Brain pericyte (primary cell): ENCODE data around the gene VWA7.

Experiments used
- DNase-seq: peaks from one replicate; pipeline ENCODE4 v3.0.0-alpha.2; 2012; ENCODE audit warnings: low read depth, low spot score

Gene VWA7

DNA sequence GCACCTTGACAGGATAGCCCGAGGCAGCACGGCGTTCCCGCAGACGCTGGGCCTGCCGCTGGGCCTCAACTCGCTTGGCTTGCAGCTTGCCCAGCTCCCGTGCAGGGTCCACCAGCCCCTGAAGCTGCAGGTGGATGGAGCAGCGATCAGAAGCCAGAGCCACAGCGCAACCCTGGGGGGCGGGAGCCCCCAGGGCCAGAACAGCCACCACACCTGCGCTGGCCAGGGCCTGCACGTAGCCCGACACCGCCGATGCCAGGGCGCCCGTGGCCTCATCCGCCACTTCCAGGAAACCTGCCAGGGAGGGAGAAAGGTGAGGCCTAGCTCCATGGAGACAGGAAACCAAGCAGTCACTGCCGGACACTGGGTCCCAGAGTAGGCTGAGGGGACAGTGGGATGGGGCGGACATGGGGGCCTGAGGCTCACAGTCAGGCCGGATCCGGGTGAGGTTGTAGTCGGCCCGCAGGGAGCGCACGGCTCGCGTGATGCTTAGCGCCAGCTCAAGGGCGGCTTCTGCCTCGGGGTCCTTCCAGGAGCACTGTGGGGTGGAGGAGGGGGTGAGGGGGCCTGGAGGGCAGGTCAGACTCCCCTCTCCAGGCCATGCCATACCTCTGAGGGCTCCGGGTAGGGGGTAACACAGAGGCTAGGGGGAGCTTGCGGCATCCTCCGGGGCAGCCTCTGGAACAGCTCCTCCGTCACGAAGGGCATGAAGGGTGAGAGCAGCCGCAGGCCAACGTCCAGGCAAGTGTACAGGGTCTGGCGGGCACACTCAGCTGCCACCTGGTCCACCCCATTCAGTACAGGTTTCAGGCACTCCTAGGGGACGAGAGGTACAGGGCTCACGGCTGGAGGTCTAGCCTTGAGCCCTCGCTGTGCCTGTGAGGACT, 2.1 kb upstream of the VWA7 start:
- DNase-seq = no peak

DNA sequence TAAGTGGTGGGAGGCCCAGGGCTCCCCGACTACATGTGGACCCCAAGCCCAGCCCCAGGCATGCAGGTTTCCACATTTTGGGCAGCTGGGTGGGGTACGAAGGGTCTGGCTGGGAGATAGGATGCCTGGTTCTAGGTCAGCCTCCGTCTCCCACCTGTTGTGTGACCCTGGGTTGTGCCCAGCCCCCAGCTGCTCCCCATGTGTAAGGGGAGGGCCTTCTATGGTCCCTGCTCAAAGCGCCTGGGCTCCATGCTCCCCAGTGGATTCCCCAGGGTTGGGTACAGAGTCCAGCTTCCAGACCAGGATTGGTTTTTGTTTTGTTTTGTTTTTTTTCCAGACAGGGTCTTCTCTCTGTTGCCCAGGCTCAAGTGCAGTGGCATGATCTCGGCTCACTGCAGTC, 1.1 kb upstream of the VWA7 start:
- DNase-seq = no peak

DNA sequence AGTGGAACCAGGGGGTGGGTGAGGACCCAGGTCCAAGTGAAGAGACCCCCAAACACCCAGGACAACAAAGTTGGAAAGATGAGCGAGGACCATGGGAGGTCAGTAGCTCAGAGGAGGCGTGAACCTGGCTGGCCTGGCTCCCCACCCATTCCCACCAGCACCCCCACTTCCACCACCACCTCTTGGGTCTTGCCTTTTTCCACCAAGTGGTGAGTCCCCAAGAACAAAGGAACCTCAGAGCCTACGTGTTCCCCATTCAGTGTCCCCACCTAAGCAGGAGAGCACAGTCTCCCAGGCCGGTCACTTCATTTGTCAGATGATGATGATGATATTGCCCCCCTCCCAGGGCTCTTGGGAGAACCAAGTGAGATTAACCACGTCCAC, 531 bp upstream of the VWA7 start:
- no peak for DNase-seq

DNA sequence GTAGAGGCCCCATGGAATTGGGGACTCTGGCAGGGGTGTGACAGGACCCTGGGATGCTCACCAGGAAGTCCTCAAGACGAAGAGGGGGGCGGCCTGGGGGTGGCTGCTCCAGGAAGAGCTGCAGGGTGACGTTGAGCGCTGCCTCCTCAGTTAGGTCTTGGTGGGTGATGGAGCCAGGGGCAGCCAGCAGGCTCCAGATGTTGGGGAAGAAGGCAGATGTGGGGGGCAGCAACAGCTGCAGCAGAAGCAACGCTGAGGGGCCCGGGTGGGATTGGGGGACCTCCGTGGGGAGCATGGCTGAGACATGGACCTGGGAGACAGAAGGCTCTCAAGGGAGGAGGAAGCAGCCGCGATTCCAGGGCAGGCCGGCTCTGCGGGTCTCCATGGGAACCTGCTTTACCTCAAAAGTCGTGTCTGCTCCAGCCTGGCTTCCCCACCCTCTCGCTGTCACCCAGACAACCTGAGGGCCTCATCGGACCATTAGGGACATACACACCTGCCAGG, 591 bp downstream of the VWA7 start:
- no peak for DNase-seq

DNA sequence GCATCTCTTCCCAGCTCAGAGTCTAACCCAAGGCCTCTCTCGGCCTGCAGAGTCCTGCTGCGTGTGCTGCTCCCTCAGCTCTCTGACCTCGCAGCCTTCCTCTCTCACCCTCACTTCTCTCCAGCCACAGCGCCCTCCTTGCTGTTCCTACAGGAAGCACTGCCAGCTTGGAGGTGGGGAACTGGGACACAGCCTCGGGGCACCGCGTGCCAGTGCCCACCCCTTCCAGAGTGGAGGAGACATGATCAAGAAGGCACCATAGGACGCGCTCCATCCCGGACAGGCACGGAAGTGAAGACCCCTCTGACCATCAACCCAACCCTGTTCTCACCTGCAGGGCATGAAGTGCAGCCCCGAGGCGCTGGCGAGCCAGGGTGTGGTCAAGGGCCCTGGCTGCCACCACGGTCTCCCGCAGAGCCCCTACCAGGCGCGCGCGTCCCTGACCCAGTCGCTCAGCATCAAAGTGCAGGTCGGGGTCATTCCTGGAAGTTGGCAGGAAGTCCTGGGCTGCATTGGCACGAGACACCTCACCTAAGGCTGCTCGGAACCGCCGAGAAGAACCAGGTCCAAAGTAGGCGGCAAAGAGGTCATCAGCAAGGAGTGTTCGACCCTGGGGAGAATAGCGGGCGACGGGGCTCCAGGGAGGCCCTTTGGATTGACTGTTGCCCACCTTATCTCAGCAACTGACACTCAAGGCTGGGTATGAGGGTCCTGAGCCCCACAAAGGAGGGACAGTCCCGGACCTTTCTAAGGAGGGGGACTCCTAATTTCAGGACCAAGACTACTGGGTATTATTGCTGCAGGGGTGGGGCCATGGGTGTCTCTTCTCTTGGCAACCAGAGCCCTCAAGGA, 1.3 kb downstream of the VWA7 start:
- DNase-seq = no peak

DNA sequence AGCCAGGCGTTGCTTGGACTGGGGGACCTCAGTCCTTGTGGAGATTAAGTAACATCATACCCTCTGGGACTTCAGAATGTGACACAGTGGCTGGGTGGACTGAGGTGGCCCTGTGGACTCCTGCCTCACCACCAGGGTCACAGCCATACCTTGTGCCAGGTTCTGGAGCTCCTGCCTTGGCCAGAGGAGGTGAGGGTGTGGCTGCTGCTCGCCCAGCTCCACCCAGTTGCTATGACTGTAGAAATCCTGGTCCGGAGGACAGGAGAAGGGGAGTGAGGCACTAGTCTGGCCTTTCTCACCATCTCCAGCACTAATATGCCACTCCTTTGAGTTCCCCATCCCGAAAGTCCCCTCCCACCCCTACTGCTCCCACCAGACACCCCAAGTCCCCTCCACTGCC, 1.9 kb downstream of the VWA7 start:
- no peak for DNase-seq

DNA sequence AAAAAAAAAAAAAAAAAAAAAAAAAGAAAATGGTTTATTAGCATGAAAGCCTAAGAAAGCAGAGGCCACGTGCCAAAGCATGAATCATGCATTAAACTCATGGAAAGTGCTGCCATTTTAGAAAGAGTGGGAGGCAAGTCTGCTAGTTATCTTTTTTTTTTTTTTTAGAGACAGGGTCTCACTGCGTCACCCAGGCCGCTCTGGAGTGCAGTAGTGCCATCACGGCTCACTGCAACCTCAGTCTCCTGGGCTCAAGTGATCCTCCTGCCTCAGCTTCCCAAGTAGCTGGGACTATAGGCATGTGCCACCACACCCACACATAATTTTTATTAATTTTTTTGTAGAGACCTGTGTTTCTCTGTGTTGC, 5.2 kb downstream of the VWA7 start:
- DNase-seq = no peak

DNA sequence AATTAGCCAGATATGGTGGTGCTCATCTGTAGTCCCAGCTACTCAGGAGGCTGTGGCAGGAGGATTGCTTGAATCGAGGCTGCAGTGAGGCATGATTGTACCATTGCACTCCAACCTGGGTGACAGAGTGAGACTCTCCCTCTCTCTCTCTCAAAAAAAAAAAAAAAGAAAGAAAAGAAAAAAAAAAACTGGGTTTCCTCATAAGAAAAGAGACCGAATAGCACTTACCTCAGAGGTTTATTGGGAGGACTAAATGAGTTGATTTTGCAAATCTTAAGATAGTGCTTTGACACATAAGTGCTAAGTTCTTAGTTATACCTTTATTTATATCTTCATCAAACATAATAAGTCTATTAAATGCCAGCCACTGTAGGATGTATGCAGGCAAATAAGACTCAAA, 6.3 kb downstream of the VWA7 start:
- no peak for DNase-seq

DNA sequence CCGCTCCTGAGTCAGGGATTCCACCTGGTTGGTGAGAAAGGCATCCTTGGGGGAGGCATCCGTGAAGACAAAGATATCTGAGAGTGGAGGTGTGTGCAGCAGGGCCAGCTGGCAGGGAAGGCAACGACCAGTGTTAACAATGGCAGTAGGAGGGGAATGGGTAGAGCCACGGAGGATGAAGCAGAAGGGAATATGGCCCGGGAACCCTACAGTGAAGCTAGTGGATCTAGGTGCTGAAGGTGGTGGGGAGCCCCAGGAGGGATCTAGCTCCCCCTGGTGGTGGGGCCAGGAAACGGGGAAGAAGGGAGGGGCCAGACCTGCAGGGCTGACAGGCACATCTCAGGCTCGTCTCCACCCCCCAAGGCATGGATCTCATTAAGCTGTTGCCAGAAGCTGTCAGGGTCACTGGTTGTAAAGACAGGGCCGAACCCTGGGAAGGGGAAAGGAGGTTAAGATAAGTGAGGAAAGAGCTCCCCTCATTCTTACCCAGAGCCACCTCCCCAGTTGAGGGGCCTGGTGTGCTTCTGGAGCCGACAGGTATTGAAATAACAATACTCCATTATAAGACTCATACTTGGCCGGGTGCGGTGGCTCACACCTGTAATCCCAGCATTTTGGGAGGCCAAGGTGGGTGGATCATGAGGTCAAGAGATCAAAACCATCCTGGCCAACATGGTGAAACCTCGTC, 7.3 kb downstream of the VWA7 start:
- no peak for DNase-seq

DNA sequence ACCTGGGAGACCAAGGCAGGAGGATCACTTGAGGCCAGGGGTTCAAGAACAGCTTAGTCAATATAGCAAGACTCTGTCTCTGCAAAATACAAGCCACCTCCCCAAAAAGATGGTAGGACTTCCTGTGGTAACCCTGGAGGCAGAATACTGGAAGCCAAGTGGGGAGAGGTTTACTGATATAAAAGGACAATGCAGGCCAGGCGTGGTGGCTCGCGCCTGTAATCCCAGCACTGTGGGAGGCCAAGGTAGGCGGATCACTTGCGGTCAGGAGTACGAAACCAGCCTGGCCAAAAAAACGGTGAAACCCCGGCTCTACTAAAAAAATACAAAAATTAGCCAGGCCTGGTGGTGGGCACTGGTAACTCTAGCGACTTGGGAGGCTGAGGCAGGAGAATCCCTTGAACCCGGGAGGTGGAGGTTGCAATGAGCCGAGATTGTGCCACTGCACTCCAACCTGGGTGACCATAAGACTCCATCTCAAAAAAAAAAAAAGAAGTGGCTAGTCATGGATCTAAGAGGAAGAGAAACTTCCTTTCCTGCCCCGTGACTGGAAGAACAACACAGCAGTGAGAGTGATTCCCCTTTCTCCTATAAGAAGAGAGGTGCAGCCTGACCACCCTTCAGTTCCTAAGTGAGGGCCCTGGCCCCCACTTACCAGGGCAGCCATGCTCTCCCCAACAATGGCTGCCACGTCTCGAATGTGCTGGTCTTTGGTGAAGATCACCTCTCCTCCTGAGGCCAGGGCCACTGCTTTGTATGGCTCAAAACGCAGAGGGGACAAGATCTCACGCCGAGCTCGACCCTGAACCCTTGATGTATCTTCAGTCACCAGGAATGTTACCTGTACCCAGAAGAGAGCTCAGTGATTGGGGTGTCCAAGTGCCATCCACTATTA, 8.5 kb downstream of the VWA7 start:
- DNase-seq = no peak

DNA sequence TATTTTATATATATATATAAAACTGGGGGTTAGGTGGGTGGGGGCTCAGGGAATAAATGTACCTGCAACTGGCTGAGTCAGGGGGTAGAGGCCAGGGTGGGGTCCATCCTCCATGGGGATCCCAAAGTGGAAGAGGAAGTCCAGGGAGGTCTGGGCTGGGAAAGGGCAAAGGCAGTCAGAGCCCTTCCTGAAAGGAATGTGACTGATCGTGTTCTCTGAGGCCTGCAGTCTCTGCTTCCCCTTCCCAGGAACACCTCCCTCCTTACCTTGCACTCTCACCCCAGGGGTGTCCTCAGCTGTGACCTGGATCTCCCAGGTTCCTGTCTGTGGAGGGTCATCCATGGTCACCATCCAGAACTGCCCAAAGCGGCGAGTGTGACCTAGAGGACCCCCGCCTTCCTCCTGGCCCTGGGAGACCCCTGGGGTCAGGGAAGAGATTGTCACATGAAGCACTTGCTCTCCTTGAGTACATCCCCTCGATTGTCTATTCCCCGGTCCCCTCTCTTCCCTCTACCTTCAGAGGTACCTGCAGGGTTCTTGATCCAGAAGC, 10.0 kb downstream of the VWA7 start:
- no peak for DNase-seq

DNA sequence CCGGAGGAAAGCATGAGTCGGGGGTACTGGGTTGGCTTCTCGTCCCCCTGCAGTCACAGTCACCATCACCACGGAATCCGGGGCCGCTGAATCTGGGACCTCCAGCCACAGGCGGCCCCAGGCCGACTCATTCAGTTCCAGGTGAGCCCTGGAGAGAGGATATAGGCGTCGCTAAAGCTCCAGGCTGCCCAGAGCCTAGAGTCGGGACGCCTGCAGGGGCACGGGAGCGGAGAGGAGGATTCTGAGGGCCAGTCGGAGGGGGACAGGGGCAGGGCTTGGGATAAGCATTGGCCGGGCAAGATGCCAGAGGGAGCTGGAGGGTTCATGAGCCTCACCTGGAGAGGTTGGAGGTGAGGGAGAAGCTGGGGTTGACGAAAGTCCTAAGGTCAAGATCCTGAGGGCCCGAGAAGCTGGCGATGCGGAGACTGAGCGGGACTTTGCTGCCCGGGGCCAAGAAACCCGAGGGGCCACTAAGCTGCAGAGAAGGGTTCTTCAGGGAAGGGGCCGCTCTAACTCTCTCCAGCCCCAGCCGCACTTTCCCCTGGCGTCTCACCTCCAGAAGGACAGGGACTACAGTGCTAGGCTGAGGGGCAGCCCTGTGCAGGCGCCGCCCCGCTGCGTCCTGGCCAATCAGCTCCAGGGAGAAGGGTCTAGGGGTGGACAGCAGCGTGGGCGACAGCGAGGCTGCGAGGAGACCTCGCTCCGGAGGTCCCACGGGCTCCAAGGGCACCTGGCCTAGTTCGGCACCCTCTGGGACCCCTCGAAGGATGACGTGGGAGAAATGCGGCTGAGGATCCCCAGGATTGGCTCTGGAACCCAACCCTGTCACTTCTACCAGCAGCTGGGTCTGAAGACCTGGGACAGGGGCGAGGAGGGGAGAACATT, 11.0 kb downstream of the VWA7 start:
- DNase-seq = no peak

DNA sequence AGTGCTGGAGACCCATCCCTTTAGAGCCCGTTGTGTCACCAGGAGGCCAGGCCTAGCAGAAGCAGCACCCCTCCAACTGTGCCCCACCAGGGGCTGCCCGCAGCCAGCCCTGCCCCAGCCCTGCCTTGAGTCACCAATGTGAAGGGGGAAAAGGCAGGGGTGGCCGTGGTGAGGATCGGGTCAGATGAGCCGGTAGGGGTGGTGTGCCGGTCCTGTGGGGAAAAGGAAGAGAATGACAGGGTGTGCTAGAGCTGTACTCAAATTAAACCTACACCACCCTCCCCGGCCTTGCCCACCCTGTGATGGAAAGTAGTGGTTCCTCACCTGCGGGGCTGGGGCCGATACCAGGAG, 11.6 kb downstream of the VWA7 start:
- DNase-seq = no peak

DNA sequence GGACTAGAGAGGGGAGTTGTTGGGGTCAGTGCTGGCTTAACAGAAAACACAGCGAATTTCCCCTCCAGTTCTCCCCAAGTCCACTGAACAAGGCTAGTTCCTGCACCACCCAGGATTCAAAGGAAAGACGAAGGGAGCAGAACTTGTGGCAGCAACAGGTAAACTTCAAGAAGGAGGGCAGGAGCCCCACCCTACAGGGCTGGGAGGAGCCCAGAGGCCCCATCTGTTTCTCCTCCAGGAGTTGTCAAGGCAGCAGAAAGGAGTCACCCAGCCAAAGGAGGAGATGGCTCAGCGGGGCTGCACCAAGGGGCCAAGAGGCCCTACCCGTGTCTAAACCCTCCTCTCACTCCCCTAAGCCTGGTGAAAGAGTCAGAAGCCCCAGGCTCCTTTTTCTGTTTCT, 12.9 kb downstream of the VWA7 start:
- no peak for DNase-seq

DNA sequence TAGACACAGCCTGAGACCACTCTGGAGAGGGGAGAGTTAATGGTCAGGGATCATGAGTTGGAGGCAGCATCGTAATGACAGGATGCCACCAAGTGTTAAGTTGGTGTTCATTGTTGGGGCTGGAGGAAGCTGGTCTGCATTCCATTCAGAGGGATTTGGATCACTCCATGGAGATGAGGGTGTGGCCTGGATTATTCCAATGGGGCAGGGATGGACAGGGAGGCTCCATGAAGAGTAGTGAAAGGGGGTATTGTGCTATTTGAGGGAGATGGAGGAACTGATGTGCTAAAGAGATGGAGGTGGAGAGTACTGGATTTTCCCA, 13.5 kb downstream of the VWA7 start:
- no peak for DNase-seq

DNA sequence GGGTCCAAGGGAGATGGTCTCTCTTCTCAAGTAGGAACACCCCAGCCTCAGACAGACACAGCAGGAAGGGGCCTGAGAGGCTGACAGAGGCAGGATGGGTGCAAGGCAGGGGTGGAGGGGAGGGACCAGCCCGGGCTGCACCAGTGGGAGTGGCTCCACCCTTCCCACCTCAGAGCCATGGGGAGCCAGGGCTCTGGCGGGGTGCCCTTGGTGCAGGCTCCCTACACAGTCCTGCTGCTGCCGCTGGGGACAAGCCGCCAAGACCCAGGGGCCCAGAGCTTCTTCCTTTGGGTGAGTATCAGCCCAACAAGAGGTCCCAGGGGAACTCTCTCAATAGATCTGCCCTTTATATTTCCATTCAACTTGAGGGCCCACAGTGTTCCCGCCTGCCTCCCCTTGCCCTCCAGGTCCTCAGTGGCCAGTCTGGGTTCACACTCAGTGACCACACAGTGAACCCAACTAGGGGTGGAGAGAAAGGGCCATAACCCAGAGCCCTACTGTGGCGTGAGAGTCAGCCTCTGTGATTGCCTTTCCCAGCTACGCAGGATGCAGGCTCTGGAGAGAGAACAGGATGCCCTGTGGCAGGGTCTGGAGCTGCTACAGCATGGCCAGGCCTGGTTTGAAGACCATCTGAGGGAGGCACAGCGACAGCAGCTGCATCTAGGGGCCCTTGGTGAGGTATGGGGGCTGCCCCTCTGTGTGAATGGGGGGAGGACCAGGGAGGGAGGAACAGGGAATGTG, 14.1 kb downstream of the VWA7 start:
- DNase-seq = no peak

DNA sequence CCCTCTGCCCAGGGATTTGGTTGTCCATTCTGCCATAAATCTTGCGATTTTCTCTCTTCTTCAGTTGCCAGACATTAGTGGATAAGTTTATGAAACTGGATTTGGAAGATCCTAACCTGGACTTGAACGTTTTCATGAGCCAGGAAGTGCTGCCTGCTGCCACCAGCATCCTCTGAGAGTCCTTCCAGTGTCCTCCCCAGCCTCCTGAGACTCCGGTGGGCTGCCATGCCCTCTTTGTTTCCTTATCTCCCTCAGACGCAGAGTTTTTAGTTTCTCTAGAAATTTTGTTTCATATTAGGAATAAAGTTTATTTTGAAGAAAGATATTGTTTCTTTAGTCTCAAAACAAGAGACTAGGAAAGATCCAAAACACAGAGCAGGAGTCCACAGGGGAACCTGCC, 14.8 kb downstream of the VWA7 start, which contains the start of gene SAPCD1:
TSS of gene SAPCD1 (plus strand) at position 301 of the 400 bp plus-strand sequence. CDS start 399 bp downstream, outside the sequence.
- no peak for DNase-seq

DNA sequence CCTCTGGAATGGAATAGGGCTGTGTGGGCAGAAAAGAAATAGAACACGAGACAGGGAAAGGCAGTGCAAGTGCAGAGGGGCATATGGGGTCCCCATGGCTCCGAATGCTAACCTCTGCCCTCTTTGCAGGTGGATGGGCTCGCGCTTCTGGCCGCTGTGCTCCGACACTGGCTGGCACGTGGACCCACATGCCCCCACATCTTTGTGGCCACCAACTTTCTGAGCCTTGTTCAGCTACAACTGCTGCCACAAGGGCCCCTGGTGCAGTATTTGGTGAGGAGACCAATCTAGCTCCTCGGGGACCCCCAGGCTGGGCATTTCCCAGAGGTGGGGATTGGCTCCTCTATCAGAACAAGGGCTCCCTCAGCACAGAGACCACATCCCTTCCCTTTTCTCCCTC, 15.8 kb downstream of the VWA7 start:
- no peak for DNase-seq

DNA sequence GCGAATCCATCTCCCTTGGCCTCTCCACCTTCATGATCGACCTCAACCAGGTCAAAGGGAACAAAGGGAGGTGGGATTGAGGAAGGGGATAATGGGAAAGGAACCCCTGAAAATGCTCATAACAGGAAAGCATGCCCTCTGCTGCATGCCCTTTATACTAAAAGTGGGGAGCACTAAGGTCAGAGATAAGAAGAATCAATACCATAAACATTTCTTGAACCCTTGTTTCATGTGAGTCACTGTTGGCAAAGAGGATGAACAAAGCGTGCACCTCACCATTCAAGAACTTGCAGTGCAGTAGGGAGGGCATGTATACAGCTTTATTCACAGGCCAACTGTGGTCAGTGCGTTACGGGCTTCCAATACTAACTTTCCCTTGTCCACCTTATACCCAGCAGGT, 16.3 kb downstream of the VWA7 start:
- DNase-seq = no peak
